CD4-positive, alpha-beta T cell treated with Interferon gamma for 1 hour (primary cell): ENCODE measurements around the gene ETFDH.

Experiments used
- DNase-seq: peaks from one replicate; pipeline ENCODE4 v3.0.0-alpha.2; 2020

ETFDH gene

GRCh38 chr4:158756588-158756987 lies 84.5 kb downstream of the ETFDH start:
- DNase-seq: no peak

- DNase-seq: no peak
Observed at GRCh38 chr4:158758142-158758541, 86.0 kb downstream of the ETFDH start.

- no peak for DNase-seq
Observed at GRCh38 chr4:158758703-158759102, 86.6 kb downstream of the ETFDH start.
